Measurements from ENCODE around the gene INHBA. TPM values are rescaled to one million over a fixed set of nuclear protein-coding genes. Genes with fewer than 3 reads are reported as not detected.

Gene INHBA
- polyA plus RNA-seq, 1 donor from 2014 or later = 0.19 TPM

GRCh38 chr7:41699516-41699915, 3.4 kb downstream of the INHBA start:
- H3K9me2 ChIP-seq (ENCODE audit: insufficient read depth, low read length) = no peaks in the 10 kb centered on the region
- H3K9ac ChIP-seq (ENCODE audit: low read length) = no peak overlapping the region
- H3K27ac ChIP-seq (ENCODE audit: low read length) = no peak overlapping the region
- H3K79me2 ChIP-seq (replicated peaks; ENCODE audit: insufficient read depth, low read length) = no peaks in the 10 kb centered on the region
- no peak for TF ChIP-seq CTCF (IDR thresholded peaks at IDR 0.05; ENCODE audit: poor library complexity, severe bottlenecking)
- no peak for TF ChIP-seq EZH2 (IDR thresholded peaks at IDR 0.05; ENCODE audit: borderline replicate concordance, insufficient read depth, low read length, poor library complexity, severe bottlenecking)
- no peak for TF ChIP-seq RAD21 (conservative IDR thresholded peaks at IDR 0.05)
- no peak for TF ChIP-seq SMC3 (conservative IDR thresholded peaks at IDR 0.05; ENCODE audit: poor library complexity)
- no peak for TF ChIP-seq REST (IDR thresholded peaks at IDR 0.05; ENCODE audit: borderline replicate concordance)
- no peak for TF ChIP-seq TAF1 (IDR thresholded peaks at IDR 0.05; ENCODE audit: low read depth)
- TF ChIP-seq MXI1 (conservative IDR thresholded peaks at IDR 0.05; ENCODE audit: poor library complexity, severe bottlenecking) = no peak
- no peak for TF ChIP-seq POLR2AphosphoS5 (IDR thresholded peaks at IDR 0.05)
- no peak for TF ChIP-seq EP300 (conservative IDR thresholded peaks at IDR 0.05; ENCODE audit: poor library complexity, severe bottlenecking)
- no peaks in the 10 kb centered on the region for H3K9me3 ChIP-seq (ENCODE audit: low read length)
- no peaks in the 10 kb centered on the region for H4K20me1 ChIP-seq (ENCODE audit: insufficient read depth)
- peak overlapping the region; percentile 29 for H3K4me2 ChIP-seq (ENCODE audit: low read length)
- no peaks in the 10 kb centered on the region for H3F3A ChIP-seq (ENCODE audit: insufficient read depth, low read length, poor library complexity, severe bottlenecking)
- H3K4me3 ChIP-seq (ENCODE audit: low read length) = peak overlapping the region; percentile 53
- no peaks in the 10 kb centered on the region for H3K36me3 ChIP-seq (ENCODE audit: insufficient read depth, low read length)
- no peak overlapping the region for H2AFZ ChIP-seq (ENCODE audit: low read depth, low read length)
- peaks cover 50% of the 10 kb centered on the region for H3K27me3 ChIP-seq (ENCODE audit: insufficient read depth, low read depth, low read length)

GRCh38 chr7:41698726-41699125, 4.2 kb downstream of the INHBA start:
- Histone ChIP-seq H3K36me3 (ENCODE audit: insufficient read depth, low read length) (no peaks in the 10 kb centered on the region), H3K9me3 (ENCODE audit: low read length) (no peaks in the 10 kb centered on the region), H3K27me3 (ENCODE audit: insufficient read depth, low read depth, low read length) (peaks cover 50% of the 10 kb centered on the region), H2AFZ (ENCODE audit: low read depth, low read length) (no peak overlapping the region), H3K4me2 (ENCODE audit: low read length) (no peak overlapping the region), H3F3A (ENCODE audit: insufficient read depth, low read length, poor library complexity, severe bottlenecking) (no peaks in the 10 kb centered on the region), H3K27ac (ENCODE audit: low read length) (no peak overlapping the region), H4K20me1 (ENCODE audit: insufficient read depth) (no peaks in the 10 kb centered on the region), H3K9ac (ENCODE audit: low read length) (no peak overlapping the region), H3K79me2 (replicated peaks; ENCODE audit: insufficient read depth, low read length) (no peaks in the 10 kb centered on the region), H3K9me2 (ENCODE audit: insufficient read depth, low read length) (no peaks in the 10 kb centered on the region), H3K4me3 (ENCODE audit: low read length) (peak overlapping the region; percentile 53)
- no peak for TF ChIP-seq MXI1 (conservative IDR thresholded peaks at IDR 0.05; ENCODE audit: poor library complexity, severe bottlenecking)
- TF ChIP-seq CTCF (IDR thresholded peaks at IDR 0.05; ENCODE audit: poor library complexity, severe bottlenecking) = no peak

All from neural cell (in vitro differentiated cells).